Gastroesophageal sphincter (tissue), 4 donors: Measurements from ENCODE around the gene HSH2D. TPM values are rescaled to one million over a fixed set of nuclear protein-coding genes. Genes with fewer than 3 reads are reported as not detected.

Experiments used
- ATAC-seq: fragments of 150-250 bp; one replicate; pipeline ENCODE4 v1.9.1; 2016; ENCODE audit warnings: mild to moderate bottlenecking, moderate library complexity
- H3K27ac ChIP-seq, 4 donors: fragments of 200-600 bp; sonication (generic) in 3 of 4; 1 replicate in 3 of 4; 2 replicates in 1 of 4; pipeline ENCODE4 v1.5.1; 2016 to 2019
- H3K27me3 ChIP-seq: fragments of 200-600 bp; sonication (generic); one replicate; pipeline ENCODE4 v1.5.1; 2019
- H3K36me3 ChIP-seq, 2 donors: fragments of 200-600 bp; sonication (generic); one replicate each; pipeline ENCODE4 v1.5.1; 2019; ENCODE audit warnings: control low read depth in 1 of 2
- H3K4me1 ChIP-seq, 3 donors: fragments of 200-600 bp; sonication (generic); 1 replicate in 2 of 3; 2 replicates in 1 of 3; pipeline ENCODE4 v1.5.1; 2016 to 2019; ENCODE audit warnings: control low read depth in 2 of 3
- H3K4me3 ChIP-seq, 2 donors: fragments of 200-600 bp; sonication (generic); one replicate each; pipeline ENCODE4 v1.5.1; 2019; ENCODE audit warnings: mild to moderate bottlenecking in 1 of 2, moderate library complexity in 1 of 2
- H3K9me3 ChIP-seq, 3 donors: fragments of 200-600 bp; sonication (generic); one replicate each; pipeline ENCODE4 v1.5.1; 2017 to 2019; ENCODE audit warnings: control low read depth in 2 of 3
- EP300 ChIP-seq: sonication (generic); formaldehyde crosslinking; IDR thresholded peaks from one replicate; pipeline ENCODE4 v1.6.1; 2017; ENCODE audit warnings: antibody characterized with exemption, mild to moderate bottlenecking
- POLR2A ChIP-seq, 2 donors: fragments of 450-650 bp; IDR thresholded peaks; one replicate each; pipeline ENCODE4 v1.6.1; 2017; ENCODE audit warnings: antibody characterized with exemption in 2 of 2, mild to moderate bottlenecking in 2 of 2, moderate library complexity in 1 of 2
- POLR2AphosphoS5 ChIP-seq: sonication (generic); formaldehyde crosslinking; IDR thresholded peaks from one replicate; pipeline ENCODE4 v1.6.1; 2017; ENCODE audit warnings: antibody characterized with exemption
- WGBS, 2 donors: methylation state at CpG; one replicate each; pipeline ENCODE4 v1.1.5; 2018; ENCODE audit warnings: low coverage in 1 of 2; 5-methylcytosine and 5-hydroxymethylcytosine counted together
- total RNA-seq, 4 donors: library from RNA; depleted of rRNA; stranded (reverse); fragments of >200 nt; gene quantifications; one replicate each; pipeline ENCODE4 v1.1.0, GENCODE V29; 2016
- TF ChIP-seq, protein P1 (sequence below), 4 experiments: fragments of 200-600 bp in 2 of 4; fragments of 450-650 bp in 2 of 4; sonication (generic) in 1 of 4; IDR thresholded peaks; one replicate each; pipeline ENCODE4 v1.5.1; 2017 to 2019; ENCODE audit warnings: antibody characterized with exemption in 4 of 4, mild to moderate bottlenecking in 2 of 4, moderate library complexity in 2 of 4

Gene HSH2D
- total RNA-seq, 4 donors from 2014 or later: 0.87 to 0.94 TPM; not detected in 2

DNA sequence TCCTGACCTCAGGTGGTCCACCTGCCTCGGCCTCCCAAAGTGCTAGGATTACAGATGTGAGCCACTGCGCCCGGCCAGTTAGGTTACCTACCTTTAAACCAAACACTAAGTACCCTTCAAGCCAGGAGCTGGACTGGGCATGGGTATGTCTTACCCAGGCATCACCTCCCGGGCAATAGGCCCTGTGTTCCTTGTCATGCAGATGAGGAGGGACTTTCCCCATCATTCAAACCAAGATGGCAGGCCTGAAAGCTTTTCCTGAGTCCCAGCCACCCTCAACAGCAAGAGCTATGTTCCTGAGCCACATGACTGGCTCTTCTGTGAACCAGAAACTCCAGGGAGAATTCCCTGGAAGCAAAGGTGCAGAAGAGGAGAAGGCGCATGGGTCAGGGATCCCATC lies 22.3 kb upstream of the HSH2D start:
- no peaks in the 10 kb centered on the region for H3K9me3 ChIP-seq
- 95% methylated on average over 2 of the region's 5 CpGs; no CpG with 5 or more reads in 1 of the 2 donors for WGBS, 2 donors
- H3K4me3 ChIP-seq: no peak overlapping the region
- H3K36me3 ChIP-seq: peaks cover 0 to 100% of the 10 kb centered on the region in 2 donors
- H3K27ac ChIP-seq: no peak overlapping the region
- TF ChIP-seq POLR2A (IDR thresholded peaks at IDR 0.05) (no peak), EP300 (no peak)
- ATAC-seq: no peak
- H3K27me3 ChIP-seq: no peaks in the 10 kb centered on the region
- peaks cover 0 to 13% (median 0%) of the 10 kb centered on the region in 3 donors for H3K4me1 ChIP-seq

- no peak overlapping the region for H3K27ac ChIP-seq
- ATAC-seq: no peak
- H3K36me3 ChIP-seq: peaks cover 0 to 100% of the 10 kb centered on the region in 2 donors
- WGBS, 2 donors: 83 to 84% methylated on average over 1 to 7 of the region's 11 CpGs
- TF ChIP-seq, protein P1, sequence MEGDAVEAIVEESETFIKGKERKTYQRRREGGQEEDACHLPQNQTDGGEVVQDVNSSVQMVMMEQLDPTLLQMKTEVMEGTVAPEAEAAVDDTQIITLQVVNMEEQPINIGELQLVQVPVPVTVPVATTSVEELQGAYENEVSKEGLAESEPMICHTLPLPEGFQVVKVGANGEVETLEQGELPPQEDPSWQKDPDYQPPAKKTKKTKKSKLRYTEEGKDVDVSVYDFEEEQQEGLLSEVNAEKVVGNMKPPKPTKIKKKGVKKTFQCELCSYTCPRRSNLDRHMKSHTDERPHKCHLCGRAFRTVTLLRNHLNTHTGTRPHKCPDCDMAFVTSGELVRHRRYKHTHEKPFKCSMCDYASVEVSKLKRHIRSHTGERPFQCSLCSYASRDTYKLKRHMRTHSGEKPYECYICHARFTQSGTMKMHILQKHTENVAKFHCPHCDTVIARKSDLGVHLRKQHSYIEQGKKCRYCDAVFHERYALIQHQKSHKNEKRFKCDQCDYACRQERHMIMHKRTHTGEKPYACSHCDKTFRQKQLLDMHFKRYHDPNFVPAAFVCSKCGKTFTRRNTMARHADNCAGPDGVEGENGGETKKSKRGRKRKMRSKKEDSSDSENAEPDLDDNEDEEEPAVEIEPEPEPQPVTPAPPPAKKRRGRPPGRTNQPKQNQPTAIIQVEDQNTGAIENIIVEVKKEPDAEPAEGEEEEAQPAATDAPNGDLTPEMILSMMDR (IDR thresholded peaks at IDR 0.05): no peak
- TF ChIP-seq POLR2A (IDR thresholded peaks at IDR 0.05): no peak
- TF ChIP-seq POLR2AphosphoS5: no peak
- no peak for TF ChIP-seq EP300
- no peaks in the 10 kb centered on the region for H3K27me3 ChIP-seq
- H3K9me3 ChIP-seq: no peaks in the 10 kb centered on the region
- H3K4me3 ChIP-seq: no peak overlapping the region
- H3K4me1 ChIP-seq: peaks cover 0 to 7% (median 0%) of the 10 kb centered on the region in 3 donors
Observed at GRCh38 chr19:16121967-16122366, 21.5 kb upstream of the HSH2D start.

GRCh38 chr19:16124953-16125352 lies 18.5 kb upstream of the HSH2D start:
- no peak for ATAC-seq
- Histone ChIP-seq H3K27ac (no peak overlapping the region), H3K4me3 (no peak overlapping the region), H3K27me3 (no peaks in the 10 kb centered on the region), H3K9me3 (no peaks in the 10 kb centered on the region), H3K4me1 (no peaks in the 10 kb centered on the region), H3K36me3 (peaks cover 0 to 100% of the 10 kb centered on the region in 2 donors)
- WGBS, 2 donors: 87% methylated on average over 7 of the region's 14 CpGs; no CpG with 5 or more reads in 1 of the 2 donors
- TF ChIP-seq, protein P1 (IDR thresholded peaks at IDR 0.05): no peak

- TF ChIP-seq, protein P1 (IDR thresholded peaks at IDR 0.05): no peak
- TF ChIP-seq POLR2AphosphoS5 (no peak), POLR2A (IDR thresholded peaks at IDR 0.05) (no peak), EP300 (no peak)
- Histone ChIP-seq H3K4me1 (no peaks in the 10 kb centered on the region), H3K27me3 (no peaks in the 10 kb centered on the region), H3K9me3 (no peaks in the 10 kb centered on the region), H3K27ac (no peak overlapping the region), H3K36me3 (peaks cover 0 to 100% of the 10 kb centered on the region in 2 donors), H3K4me3 (no peak overlapping the region)
- WGBS, 2 donors: 82% methylated on average over 4 of the region's 10 CpGs
- ATAC-seq: no peak
Observed at GRCh38 chr19:16125737-16126495, 17.6 kb upstream of the HSH2D start.

DNA sequence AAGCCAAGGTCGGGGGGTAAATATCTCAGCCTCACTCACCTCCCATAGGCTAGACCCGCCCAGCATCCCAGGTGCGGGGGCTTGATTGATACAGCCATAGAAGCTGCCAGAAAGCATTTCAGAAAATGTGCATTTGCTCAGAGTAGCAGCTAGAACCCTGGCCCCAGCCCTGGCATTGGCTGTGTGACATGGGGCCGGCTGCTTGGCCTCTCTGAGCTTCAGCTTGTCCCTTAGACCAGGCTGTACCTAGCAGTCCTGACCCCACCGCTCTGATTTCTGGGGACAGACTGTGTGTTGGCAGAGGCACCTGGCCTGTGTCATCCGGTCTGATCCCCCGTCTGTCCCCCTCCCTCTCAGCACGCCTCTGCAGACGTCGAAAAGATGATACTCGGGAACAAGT lies 16.4 kb upstream of the HSH2D start:
- 67 to 72% methylated on average over 5 to 9 of the region's 11 CpGs for WGBS, 2 donors
- Histone ChIP-seq H3K9me3 (no peaks in the 10 kb centered on the region), H3K4me3 (no peak overlapping the region), H3K27ac (no peak overlapping the region), H3K4me1 (no peaks in the 10 kb centered on the region), H3K36me3 (peaks cover 0 to 100% of the 10 kb centered on the region in 2 donors), H3K27me3 (no peaks in the 10 kb centered on the region)
- ATAC-seq: no peak
- TF ChIP-seq POLR2A (IDR thresholded peaks at IDR 0.05): no peak
- TF ChIP-seq, protein P1 (IDR thresholded peaks at IDR 0.05): no peak
- TF ChIP-seq POLR2AphosphoS5: no peak
- no peak for TF ChIP-seq EP300
